Measurements from ENCODE around the gene SH2D3A. TPM values are rescaled to one million over a fixed set of nuclear protein-coding genes. Genes with fewer than 3 reads are reported as not detected.
"Not testable (repeated sequence)": the region's sequence is repeated elsewhere in the genome, so short reads cannot be mapped to it uniquely, and the experiment has no call there.

Gene SH2D3A
- total RNA-seq, 2 experiments from 2014 or later: 31.5 to 35.2 TPM

GRCh38 chr19:6711078-6711361, 56.2 kb downstream of the SH2D3A start:
- no peaks in the 10 kb centered on the region for H3K36me3 Mint-ChIP-seq (ENCODE audit: low read depth)
- H3K4me3 Mint-ChIP-seq: no peak overlapping the region
- H3K27ac Mint-ChIP-seq: no peak overlapping the region
- DNase-seq: no peak
- peaks cover 4% of the 10 kb centered on the region for H3K4me1 Mint-ChIP-seq
- H3K9me3 Mint-ChIP-seq: no peaks in the 10 kb centered on the region
- ChIA-PET CTCF (interaction anchor here (0.7 kb wide), 1 partner anchor 195 kb away, joined by 3 read pairs; no protein-coding TSS in a partner anchor), POLR2A (no interaction called here)
- H3K27me3 Mint-ChIP-seq: peaks cover 39% of the 10 kb centered on the region

GRCh38 chr19:6710273-6711077, 56.8 kb downstream of the SH2D3A start:
- POLR2A ChIA-PET: no interaction called here
- Mint-ChIP-seq H3K4me1 (peaks cover 4% of the 10 kb centered on the region), H3K27me3 (peaks cover 39% of the 10 kb centered on the region), H3K36me3 (ENCODE audit: low read depth) (no peaks in the 10 kb centered on the region), H3K4me3 (no peak overlapping the region), H3K9me3 (no peaks in the 10 kb centered on the region), H3K27ac (no peak overlapping the region)
- no peak for DNase-seq
- CTCF ChIA-PET: interaction anchor here (0.7 kb wide), 1 partner anchor 194 kb away, joined by 3 read pairs; no protein-coding TSS in a partner anchor

- no peak for DNase-seq
- H3K4me1 Mint-ChIP-seq: peaks cover 4% of the 10 kb centered on the region
- CTCF ChIA-PET: interaction anchor here (0.7 kb wide), 1 partner anchor 18 kb away, joined by 3 read pairs; no protein-coding TSS in a partner anchor
- POLR2A ChIA-PET: no interaction called here
- H3K9me3 Mint-ChIP-seq: no peaks in the 10 kb centered on the region
- H3K4me3 Mint-ChIP-seq: no peak overlapping the region
- H3K36me3 Mint-ChIP-seq (ENCODE audit: low read depth): no peaks in the 10 kb centered on the region
- H3K27me3 Mint-ChIP-seq: peaks cover 39% of the 10 kb centered on the region
- H3K27ac Mint-ChIP-seq: peak overlapping the region; percentile 64
Measured at GRCh38 chr19:6709549-6709948, 57.7 kb downstream of the SH2D3A start.

- H3K4me3 Mint-ChIP-seq; H3K9me3 Mint-ChIP-seq; H3K4me1 Mint-ChIP-seq; H3K36me3 Mint-ChIP-seq (ENCODE audit: low read depth); DNase-seq; H3K27ac Mint-ChIP-seq; POLR2A ChIA-PET: not testable (repeated sequence)
- CTCF ChIA-PET: interaction anchor here (0.7 to 1.6 kb wide), 2 partner anchors 19 to 28 kb away, joined by 3 to 6 read pairs; no protein-coding TSS in a partner anchor
- H3K27me3 Mint-ChIP-seq: peaks cover 39% of the 10 kb centered on the region
Measured at GRCh38 chr19:6708913-6709312, 58.3 kb downstream of the SH2D3A start.

- no peaks in the 10 kb centered on the region for H3K9me3 Mint-ChIP-seq
- ChIA-PET POLR2A (no interaction called here), CTCF (interaction anchor here (1.6 kb wide), 1 partner anchor 28 kb away, joined by 6 read pairs; no protein-coding TSS in a partner anchor)
- H3K4me1 Mint-ChIP-seq: peaks cover 4% of the 10 kb centered on the region
- no peak overlapping the region for H3K4me3 Mint-ChIP-seq
- H3K27me3 Mint-ChIP-seq: peaks cover 39% of the 10 kb centered on the region
- H3K36me3 Mint-ChIP-seq (ENCODE audit: low read depth): no peaks in the 10 kb centered on the region
- no peak overlapping the region for H3K27ac Mint-ChIP-seq
- no peak for DNase-seq
Measured at GRCh38 chr19:6708346-6708745, 58.9 kb downstream of the SH2D3A start.

- Mint-ChIP-seq H3K27ac (no peak overlapping the region), H3K4me1 (peaks cover 4% of the 10 kb centered on the region), H3K36me3 (ENCODE audit: low read depth) (no peaks in the 10 kb centered on the region), H3K4me3 (no peak overlapping the region), H3K27me3 (peaks cover 39% of the 10 kb centered on the region), H3K9me3 (no peaks in the 10 kb centered on the region)
- ChIA-PET POLR2A (no interaction called here), CTCF (interaction anchor here (1.6 kb wide), 1 partner anchor 27 kb away, joined by 6 read pairs; no protein-coding TSS in a partner anchor)
- DNase-seq: no peak
Measured at GRCh38 chr19:6707658-6708018, 59.6 kb downstream of the SH2D3A start.

- no peak for DNase-seq
- H3K27ac Mint-ChIP-seq: no peak overlapping the region
- CTCF ChIA-PET: no interaction called here
- H3K9me3 Mint-ChIP-seq: no peaks in the 10 kb centered on the region
- peaks cover 4% of the 10 kb centered on the region for H3K4me1 Mint-ChIP-seq
- POLR2A ChIA-PET: no interaction called here
- peaks cover 39% of the 10 kb centered on the region for H3K27me3 Mint-ChIP-seq
- H3K4me3 Mint-ChIP-seq: no peak overlapping the region
- no peaks in the 10 kb centered on the region for H3K36me3 Mint-ChIP-seq (ENCODE audit: low read depth)
Measured at GRCh38 chr19:6707011-6707657, 60.1 kb downstream of the SH2D3A start.

- DNase-seq: no peak
- ChIA-PET CTCF (no interaction called here), POLR2A (no interaction called here)
- Mint-ChIP-seq H3K36me3 (ENCODE audit: low read depth) (no peaks in the 10 kb centered on the region), H3K27ac (no peak overlapping the region), H3K27me3 (peaks cover 37% of the 10 kb centered on the region), H3K4me3 (no peak overlapping the region), H3K9me3 (no peaks in the 10 kb centered on the region), H3K4me1 (peaks cover 4% of the 10 kb centered on the region)
Measured at GRCh38 chr19:6706633-6706958, 60.6 kb downstream of the SH2D3A start.

- no peaks in the 10 kb centered on the region for H3K9me3 Mint-ChIP-seq
Measured at GRCh38 chr19:6705931-6706632, 61.2 kb downstream of the SH2D3A start.

More at GRCh38 chr19:6705931-6706632, 61.2 kb downstream of the SH2D3A start:
- no peak for DNase-seq
- POLR2A ChIA-PET: no interaction called here
- Mint-ChIP-seq H3K27me3 (peaks cover 32% of the 10 kb centered on the region), H3K27ac (no peak overlapping the region), H3K36me3 (ENCODE audit: low read depth) (no peaks in the 10 kb centered on the region), H3K4me1 (peaks cover 4% of the 10 kb centered on the region), H3K4me3 (no peak overlapping the region)
- CTCF ChIA-PET: interaction anchor here (0.9 to 1.5 kb wide), 2 partner anchors 18 to 26 kb away, joined by 3 to 4 read pairs; no protein-coding TSS in a partner anchor

Small RNA genes lying within 50 kb of the gene (microRNA-seq; reads per million reads assigned to microRNA genes)
- gene MIR6791 (ENCODE audit: borderline microRNAs expressed, borderline replicate concordance): not detected

Other genes starting within 250 kb of the SH2D3A start
- gene TNFSF9, start 236.4 kb downstream of the SH2D3A start, total RNA-seq: 1 to 10 TPM; 1.1 to 1.5 TPM
- 10 to 100 TPM; 12.6 to 12.9 TPM for gene CD70, start 176.3 kb downstream of the SH2D3A start, total RNA-seq
- gene TNFSF14, start 97.3 kb downstream of the SH2D3A start, total RNA-seq: 10 to 100 TPM; 20.2 to 20.8 TPM
- gene C3, start 46.8 kb downstream of the SH2D3A start, total RNA-seq: not detected
- gene GPR108, start 29.9 kb downstream of the SH2D3A start, total RNA-seq: 10 to 100 TPM; 64.6 TPM
- 10 to 100 TPM; 11.1 to 11.2 TPM for gene TRIP10, start 27.8 kb downstream of the SH2D3A start, total RNA-seq
- gene VAV1, start 5.3 kb upstream of the SH2D3A start, total RNA-seq: 100 to 1,000 TPM; 123 to 132 TPM
- 1 to 10 TPM; 1.2 to 1.5 TPM for gene ADGRE1, start 120.1 kb upstream of the SH2D3A start, total RNA-seq